HG03196 (cell line): ENCODE results near the gene B2M.
"Not testable (repeated sequence)": the region's sequence is repeated elsewhere in the genome, so short reads cannot be mapped to it uniquely, and the experiment has no call there.

Experiments
- ATAC-seq: cut with Tn5 transposase; IDR thresholded peaks from one replicate; pipeline ENCODE4 v1.9.1; 2021; ENCODE audit not compliant: unreplicated experiment

Gene B2M

DNA sequence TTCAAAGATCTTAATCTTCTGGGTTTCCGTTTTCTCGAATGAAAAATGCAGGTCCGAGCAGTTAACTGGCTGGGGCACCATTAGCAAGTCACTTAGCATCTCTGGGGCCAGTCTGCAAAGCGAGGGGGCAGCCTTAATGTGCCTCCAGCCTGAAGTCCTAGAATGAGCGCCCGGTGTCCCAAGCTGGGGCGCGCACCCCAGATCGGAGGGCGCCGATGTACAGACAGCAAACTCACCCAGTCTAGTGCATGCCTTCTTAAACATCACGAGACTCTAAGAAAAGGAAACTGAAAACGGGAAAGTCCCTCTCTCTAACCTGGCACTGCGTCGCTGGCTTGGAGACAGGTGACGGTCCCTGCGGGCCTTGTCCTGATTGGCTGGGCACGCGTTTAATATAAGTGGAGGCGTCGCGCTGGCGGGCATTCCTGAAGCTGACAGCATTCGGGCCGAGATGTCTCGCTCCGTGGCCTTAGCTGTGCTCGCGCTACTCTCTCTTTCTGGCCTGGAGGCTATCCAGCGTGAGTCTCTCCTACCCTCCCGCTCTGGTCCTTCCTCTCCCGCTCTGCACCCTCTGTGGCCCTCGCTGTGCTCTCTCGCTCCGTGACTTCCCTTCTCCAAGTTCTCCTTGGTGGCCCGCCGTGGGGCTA is at the start of gene B2M, which contains the start of gene PATL2:
B2M (plus strand) TSS at position 422 of the 647 bp plus-strand sequence; CDS start at position 452, 30 bp downstream.
PATL2 (minus strand) TSS at position 228 of the 647 bp plus-strand sequence. CDS start 34,833 bp downstream, outside the sequence.
- ATAC-seq = peak; percentile 84

GRCh38 chr15:44661576-44661975 is 49.7 kb upstream of the B2M start:
- no peak for ATAC-seq

- peak; percentile 55 for ATAC-seq
These were observed 48.6 kb upstream of the B2M start for GRCh38 chr15:44662478-44663409.

DNA sequence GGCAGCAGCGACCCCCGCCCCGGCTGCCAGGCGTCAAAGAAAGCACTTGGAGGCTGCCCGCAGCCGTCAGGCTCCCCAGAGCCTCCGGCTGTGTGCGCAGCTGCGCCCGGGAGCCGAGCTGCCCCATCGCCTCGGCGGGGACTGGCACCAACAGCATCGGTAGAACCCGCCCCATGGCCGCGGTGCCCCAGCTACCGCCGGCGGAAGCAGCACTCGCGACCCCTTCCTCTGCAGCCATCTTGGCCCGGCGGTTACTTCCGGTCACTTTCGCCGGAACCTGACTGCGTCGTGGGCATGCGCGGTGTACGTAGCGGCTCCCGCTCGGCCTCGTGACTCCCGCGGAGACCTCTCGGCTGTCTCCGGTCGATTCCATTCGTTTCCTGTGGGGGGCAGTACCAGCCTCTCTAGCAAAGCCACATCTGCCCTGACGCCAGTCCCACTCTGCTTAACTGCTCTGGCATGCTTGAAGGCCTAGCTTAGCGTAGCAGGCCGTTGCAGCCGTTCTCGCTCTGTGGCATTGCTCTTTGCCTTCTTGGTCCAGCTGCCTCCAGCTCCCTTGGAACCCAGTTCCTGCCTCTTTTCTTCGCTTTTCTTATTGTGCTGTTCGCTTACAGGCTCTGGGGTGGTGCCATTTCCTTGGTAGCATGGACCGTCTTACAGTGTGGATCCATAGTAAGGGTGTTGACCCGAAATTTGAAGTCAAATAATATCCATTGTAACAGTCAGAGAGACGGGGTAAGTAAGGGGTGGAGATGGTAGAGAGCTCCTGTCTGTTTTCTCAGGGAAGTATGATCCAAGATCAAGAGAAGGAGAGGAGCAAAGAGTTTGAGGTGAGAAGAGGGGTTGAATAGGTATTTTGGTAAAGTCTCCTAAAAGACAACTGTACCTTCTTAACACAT is 47.7 kb upstream of the B2M start, which contains the start of gene SPG11:
SPG11 (minus strand) TSS at position 253 of the 899 bp plus-strand sequence; CDS start at position 238, 15 bp downstream.
- ATAC-seq = peak; percentile 82

DNA sequence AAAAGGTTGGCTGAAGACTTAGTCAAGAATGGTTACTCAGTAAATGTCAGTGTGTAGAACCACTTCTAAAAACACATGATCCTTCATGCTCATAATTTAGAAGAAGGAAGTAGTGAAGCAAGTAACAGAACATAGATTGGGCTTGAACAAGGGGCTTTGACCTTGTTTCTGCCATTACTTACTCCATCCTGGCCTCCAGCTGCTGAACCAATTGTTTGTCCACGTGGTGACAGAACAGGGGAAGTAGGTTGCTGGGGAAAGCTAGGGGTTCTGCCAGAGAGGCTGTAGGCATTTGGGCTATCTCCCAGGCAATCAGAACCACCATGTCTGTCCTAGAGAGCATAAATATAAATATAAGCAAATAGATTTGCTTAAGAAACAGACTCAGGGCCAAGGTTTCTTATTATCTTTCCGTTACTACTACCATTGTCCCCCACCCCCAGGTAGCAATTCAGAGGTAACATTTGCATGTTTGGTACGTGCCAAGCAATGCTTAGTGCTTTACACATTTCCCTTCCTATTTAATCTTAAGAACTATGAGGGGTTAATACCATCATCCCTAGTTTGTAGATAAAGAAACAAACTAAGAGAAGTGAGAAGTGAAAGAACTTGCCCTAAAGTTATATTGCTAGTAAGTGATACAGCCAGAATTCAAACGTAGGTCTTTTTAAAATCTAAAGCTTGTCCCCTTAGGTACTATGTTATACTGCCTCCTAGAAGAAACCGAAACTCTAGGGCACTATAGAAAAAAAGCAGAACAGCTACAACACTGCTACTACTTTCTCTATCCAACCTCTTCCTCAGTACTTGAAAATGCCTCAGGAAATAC is 44.9 kb upstream of the B2M start:
- ATAC-seq = no peak

- ATAC-seq = no peak
These were observed 44.3 kb upstream of the B2M start for GRCh38 chr15:44667039-44667360.

- no peak for ATAC-seq
These were observed 42.4 kb upstream of the B2M start for GRCh38 chr15:44668921-44669320.

DNA sequence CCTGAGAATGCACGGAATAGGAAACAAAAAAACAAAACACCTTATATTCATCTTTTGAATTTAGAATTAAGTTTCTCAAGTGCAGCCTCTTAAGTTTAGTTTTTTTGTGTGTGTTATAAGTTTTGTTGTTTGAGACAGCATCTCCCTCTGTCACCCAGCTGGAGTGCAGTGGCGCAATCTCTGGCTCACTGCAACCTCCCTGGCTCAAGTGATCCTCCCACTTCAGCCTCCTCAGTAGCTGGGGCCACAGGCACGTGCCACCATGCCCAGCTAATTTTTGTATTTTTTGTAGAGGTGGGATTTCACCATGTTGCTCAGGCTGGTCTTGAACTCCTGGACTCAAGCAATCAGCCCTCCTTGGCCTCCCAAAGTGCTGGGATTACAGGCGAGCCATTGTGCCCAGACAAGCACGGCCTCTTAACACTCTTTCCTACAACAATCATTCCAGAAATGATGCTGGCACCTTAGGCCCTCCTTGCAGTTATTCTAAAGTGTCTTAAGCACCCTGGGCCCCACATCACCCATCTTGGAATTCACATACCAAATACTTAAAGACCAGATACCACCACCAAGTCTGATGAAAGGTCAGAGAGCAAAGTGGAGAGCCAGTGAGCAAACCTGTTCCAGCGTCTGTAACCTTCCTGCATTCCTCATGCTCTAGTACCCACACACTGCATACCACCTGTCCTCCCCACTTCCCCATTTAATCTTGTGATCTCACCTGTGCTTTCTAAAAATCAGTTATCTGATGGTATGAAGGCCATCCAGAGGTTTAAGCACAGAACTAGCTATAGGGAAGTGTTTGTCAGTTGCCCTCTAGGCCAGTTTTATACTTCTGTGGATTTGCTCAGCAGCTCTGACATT is 41.0 kb upstream of the B2M start:
- ATAC-seq = no peak

DNA sequence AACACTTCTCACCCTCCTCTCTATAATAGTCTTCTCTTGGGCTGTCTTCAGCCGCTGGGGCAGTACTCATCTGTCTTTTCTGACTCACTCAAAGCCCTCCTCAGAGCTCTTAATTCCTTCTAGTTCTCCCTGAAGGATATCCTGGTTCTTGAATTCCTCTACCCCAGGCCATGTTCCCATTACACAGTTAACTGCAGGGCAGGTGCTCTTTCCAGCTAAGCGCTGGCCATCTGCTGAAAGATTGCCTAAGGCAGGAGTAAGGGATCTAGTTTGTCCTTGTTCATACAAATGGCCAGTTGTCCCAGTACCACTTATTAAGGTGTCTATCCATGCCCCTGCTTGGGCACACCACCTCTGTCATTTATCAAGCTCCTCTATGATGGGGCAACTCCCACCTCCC is 37.7 kb upstream of the B2M start:
- ATAC-seq = no peak

DNA sequence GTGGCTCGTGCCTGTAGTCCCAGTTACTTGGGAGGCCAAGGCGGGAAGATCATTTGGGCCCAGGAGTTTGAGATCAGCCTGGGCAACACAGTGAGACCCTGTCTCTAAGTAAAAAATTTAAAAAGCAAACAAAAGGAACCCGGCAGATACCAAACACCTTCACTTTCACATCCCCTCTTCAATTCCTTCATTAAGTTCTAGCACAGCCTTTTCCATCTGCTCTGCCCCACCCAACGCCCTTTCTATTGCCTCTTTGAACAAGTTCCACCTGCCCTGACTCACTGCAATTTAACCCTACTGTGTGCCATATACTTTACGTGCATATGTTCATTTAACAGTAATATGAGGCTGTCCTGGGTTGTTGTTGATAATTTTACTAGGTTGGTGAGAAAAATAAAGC is 35.4 kb upstream of the B2M start:
- no peak for ATAC-seq

- ATAC-seq = no peak
These were observed 34.6 kb upstream of the B2M start for GRCh38 chr15:44676676-44677075.

DNA sequence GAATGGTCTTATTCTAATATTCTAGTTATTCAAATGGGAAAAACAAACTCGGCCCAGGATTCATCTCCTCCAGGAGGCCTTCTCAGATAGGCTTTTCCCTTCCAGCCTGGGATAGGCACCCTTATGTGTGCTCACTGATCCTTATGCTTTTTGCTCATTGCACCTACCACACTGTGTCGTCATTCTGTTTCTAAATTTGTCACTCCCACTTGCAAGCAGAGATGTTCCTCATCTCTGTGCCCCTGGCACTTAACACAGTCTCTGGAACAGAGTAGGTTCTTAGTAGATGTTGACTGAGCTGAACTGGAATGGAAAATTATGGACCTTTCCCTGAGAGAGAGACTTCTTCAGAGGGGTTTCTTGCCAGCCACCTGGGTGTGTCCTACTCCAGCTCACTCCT is 29.1 kb upstream of the B2M start:
- ATAC-seq = no peak

- not testable (repeated sequence) for ATAC-seq
These were observed 28.3 kb upstream of the B2M start for GRCh38 chr15:44682809-44683682.

DNA sequence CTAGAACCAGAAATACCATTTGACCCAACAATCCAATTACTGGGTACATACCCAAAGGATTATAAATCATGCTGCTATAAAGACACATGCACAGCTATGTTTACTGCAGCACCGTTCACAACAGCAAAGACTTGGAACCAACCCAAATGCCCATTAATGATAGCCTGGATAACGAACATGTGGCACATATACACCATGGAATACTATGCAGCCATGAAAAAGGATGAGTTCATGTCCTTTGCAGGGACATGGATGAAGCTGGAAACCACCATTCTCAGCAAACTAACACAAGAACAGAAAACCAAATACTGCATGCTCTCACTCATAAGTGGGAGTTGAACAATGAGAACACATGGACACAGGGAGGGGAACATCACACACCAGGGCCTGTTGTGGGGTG is 22.0 kb upstream of the B2M start:
- ATAC-seq = not testable (repeated sequence)

DNA sequence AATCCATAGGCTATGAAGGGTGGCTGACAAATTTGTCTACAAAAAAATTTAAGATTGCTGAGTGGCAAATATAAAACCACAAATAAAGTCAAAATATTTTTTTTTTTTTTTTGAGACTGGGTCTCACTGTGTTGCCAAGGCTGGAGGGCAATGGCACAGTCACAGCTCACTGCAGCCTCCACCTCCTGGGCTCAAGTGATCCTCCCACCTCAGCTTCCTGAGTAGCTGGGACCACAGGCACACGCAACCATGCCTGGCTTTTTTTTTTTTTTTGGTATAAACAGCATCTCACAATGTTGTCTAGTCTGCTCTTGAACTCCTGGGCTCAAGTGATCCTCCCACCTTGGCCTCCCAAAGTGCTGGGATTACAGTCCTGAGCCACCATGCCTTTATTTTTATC is 21.1 kb upstream of the B2M start:
- not testable (repeated sequence) for ATAC-seq

GRCh38 chr15:44692659-44693058 is 18.7 kb upstream of the B2M start:
- ATAC-seq = no peak

DNA sequence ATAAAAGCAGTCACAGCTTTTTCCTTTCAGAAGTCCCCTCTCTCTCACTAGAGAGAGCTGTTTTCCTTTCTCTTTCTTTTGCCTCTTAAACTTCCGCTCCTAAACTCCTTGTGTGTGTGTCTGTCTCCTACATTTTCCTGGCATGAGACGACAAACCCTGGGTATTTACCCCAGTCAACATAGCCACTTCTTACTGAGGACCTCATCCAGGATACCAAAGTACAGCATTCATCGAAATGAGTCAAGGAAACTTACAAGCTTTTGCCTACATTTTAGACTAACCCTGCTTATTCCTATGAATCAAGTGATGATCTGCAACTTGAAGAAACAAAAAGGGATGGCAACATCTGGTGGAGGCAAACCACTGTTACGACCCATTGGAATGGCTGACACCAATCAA is 16.9 kb upstream of the B2M start:
- no peak for ATAC-seq

- no peak for ATAC-seq
These were observed 16.0 kb upstream of the B2M start for GRCh38 chr15:44695294-44695693.
